Coronary artery (tissue), 2 donors: Measurements from ENCODE around the gene BEST1.
A peak's percentile ranks its signal among the peaks of the same experiment; 100 is the strongest.

ENCODE experiments used
- DNase-seq: peaks from one replicate; pipeline ENCODE4 v3.0.0-alpha.2; 2017; ENCODE audit warnings: low spot score
- H3K27ac ChIP-seq, 2 donors: fragments of 200-600 bp; sonication (generic); one replicate each; pipeline ENCODE4 v1.5.1; 2016 to 2019
- H3K4me3 ChIP-seq: fragments of 200-600 bp; sonication (generic); 2 replicates; pipeline ENCODE4 v1.5.1; 2016; ENCODE audit warnings: mild to moderate bottlenecking, moderate library complexity
- CTCF ChIP-seq: fragments of 200-600 bp; sonication (generic); IDR thresholded peaks from one replicate; pipeline ENCODE4 v1.5.1; 2019; ENCODE audit warnings: antibody characterized with exemption

Gene BEST1

DNA sequence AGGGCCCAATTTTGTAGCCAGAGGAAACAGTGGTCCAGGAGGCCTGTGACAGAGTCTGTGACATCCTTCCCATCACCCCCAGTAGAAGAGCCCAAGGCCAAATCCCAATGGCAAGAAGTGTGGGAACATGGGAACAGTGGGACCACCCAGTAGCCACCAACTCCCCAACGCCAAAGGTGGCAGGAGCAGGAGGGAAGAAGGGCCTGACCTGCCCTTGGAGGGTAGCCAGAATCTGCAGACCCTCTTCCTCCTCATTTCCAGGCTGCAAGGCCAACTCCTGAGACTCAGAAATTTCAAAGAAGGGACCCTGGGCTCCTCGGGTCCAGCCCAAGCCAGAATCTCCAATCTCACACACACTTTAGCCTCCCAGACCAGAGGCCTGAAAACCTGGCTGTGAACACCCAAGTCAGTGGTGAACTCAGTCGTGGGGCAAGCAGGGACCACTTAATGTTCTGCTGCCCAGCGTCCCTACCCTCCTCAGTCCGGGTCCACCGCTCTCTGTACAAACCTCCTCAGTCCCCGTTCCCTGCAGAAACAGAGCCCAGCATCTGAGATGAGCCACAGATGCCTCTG, 38.9 kb upstream of the BEST1 start:
- DNase-seq: no peak
- Histone ChIP-seq H3K27ac (peak overlapping the region in 1 of 2 donors; percentile 82), H3K4me3 (peak overlapping the region; percentile 2)
- TF ChIP-seq CTCF: no peak

- DNase-seq: peak; percentile 72
- TF ChIP-seq CTCF: no peak
- H3K27ac ChIP-seq: peak overlapping the region in 1 of 2 donors; percentile 82
- peak overlapping the region; percentile 10 for H3K4me3 ChIP-seq
Measured at GRCh38 chr11:61911701-61912529, 38.2 kb upstream of the BEST1 start.

GRCh38 chr11:61912530-61912898, 37.6 kb upstream of the BEST1 start:
- Histone ChIP-seq H3K4me3 (no peak overlapping the region), H3K27ac (peak overlapping the region in 1 of 2 donors; percentile 82)
- peak; percentile 72 for DNase-seq
- TF ChIP-seq CTCF: no peak

DNA sequence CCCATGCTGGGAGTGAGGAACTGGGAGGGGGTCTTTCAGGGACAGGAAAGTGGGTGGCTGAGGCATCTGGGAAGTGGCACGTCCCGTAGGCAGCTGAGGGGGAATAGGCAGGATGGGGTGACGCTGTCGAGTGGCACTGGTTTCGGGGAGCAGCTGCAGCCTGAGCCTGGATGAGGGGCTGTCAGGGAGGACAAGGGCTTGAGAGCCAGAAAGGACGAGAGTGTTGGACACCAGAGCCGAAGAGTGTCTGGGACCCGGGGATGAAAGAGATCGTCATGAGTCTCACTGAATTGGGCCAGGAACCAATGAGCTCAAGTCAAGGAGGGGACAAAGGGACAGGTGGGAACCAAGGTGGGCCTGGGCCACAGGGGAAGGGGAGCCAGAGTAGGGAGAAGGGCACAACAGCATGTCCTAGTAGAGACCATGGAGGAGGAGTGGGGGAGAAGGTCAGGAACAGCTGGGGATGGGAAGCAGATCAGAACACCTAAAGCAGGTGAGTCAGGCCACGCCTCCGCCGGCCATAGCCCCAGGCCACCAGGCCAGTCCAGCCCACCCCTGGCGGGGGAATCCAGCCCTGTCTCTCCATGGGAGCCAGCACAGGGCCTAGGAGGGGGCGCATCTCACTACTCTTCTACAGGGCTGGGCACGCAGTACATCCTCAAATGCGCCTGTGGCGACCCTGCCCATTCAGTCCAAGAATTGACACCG, 37.0 kb upstream of the BEST1 start:
- TF ChIP-seq CTCF: no peak
- Histone ChIP-seq H3K4me3 (no peak overlapping the region), H3K27ac (peak overlapping the region in 1 of 2 donors; percentile 82)
- peak; percentile 72 for DNase-seq

- no peak for DNase-seq
- Histone ChIP-seq H3K4me3 (no peak overlapping the region), H3K27ac (peak overlapping the region in 1 of 2 donors; percentile 82)
- no peak for TF ChIP-seq CTCF
Measured at GRCh38 chr11:61913699-61914395, 36.3 kb upstream of the BEST1 start.

- H3K4me3 ChIP-seq: peak overlapping the region; percentile 90
- no peak for TF ChIP-seq CTCF
- H3K27ac ChIP-seq: peak overlapping the region in 1 of 2 donors; percentile 30
- no peak for DNase-seq
Measured at GRCh38 chr11:61914471-61915171, 35.5 kb upstream of the BEST1 start.
